Measurements from ENCODE around the gene CLHC1. TPM values are rescaled to one million over a fixed set of nuclear protein-coding genes. Genes with fewer than 3 reads are reported as not detected.
"Not testable (repeated sequence)": the region's sequence is repeated elsewhere in the genome, so short reads cannot be mapped to it uniquely, and the experiment has no call there.

CLHC1 gene
- total RNA-seq = 3.8 and 8.6 TPM in 2 replicates

GRCh38 chr2:55232084-55232862, at the start of gene CLHC1, which contains the start of gene RPS27A:
CLHC1 (minus strand) TSS chr2:55232293; CDS start chr2:55222411, 9,882 bp downstream.
RPS27A (plus strand) TSS chr2:55232688; CDS start chr2:55232825, 137 bp downstream.
- TF ChIP-seq CTCF (conservative IDR thresholded peaks at IDR 0.05; ENCODE audit: low read depth, low read length) = no peak
- DNase-seq (ENCODE audit: low read depth) = peak; percentile 96
- peak within 1 kb of the TSS; percentile 98 for H3K4me3 ChIP-seq (ENCODE audit: low read depth, low read length)

GRCh38 chr2:55280851-55281546, 48.9 kb upstream of the CLHC1 start:
- not testable (repeated sequence) for H3K4me3 ChIP-seq (ENCODE audit: low read depth, low read length); DNase-seq (ENCODE audit: low read depth)

GRCh38 chr2:55279859-55280424, 47.8 kb upstream of the CLHC1 start:
- not testable (repeated sequence) for DNase-seq (ENCODE audit: low read depth); H3K4me3 ChIP-seq (ENCODE audit: low read depth, low read length)

GRCh38 chr2:55279214-55279835, 47.2 kb upstream of the CLHC1 start:
- DNase-seq (ENCODE audit: low read depth); H3K4me3 ChIP-seq (ENCODE audit: low read depth, low read length): not testable (repeated sequence)

- H3K4me3 ChIP-seq (ENCODE audit: low read depth, low read length) = no peak overlapping the region
- DNase-seq (ENCODE audit: low read depth) = no peak
- TF ChIP-seq CTCF (conservative IDR thresholded peaks at IDR 0.05; ENCODE audit: low read depth, low read length) = no peak
Measured at GRCh38 chr2:55277310-55277709, 45.2 kb upstream of the CLHC1 start.

- not testable (repeated sequence) for H3K4me3 ChIP-seq (ENCODE audit: low read depth, low read length); DNase-seq (ENCODE audit: low read depth)
Measured at GRCh38 chr2:55274346-55274745, 42.3 kb upstream of the CLHC1 start.

GRCh38 chr2:55269645-55269990, 37.5 kb upstream of the CLHC1 start:
- H3K4me3 ChIP-seq (ENCODE audit: low read depth, low read length) = peak overlapping the region; percentile 96
- no peak for TF ChIP-seq CTCF (conservative IDR thresholded peaks at IDR 0.05; ENCODE audit: low read depth, low read length)
- DNase-seq (ENCODE audit: low read depth) = no peak

GRCh38 chr2:55268907-55269644, 37.0 kb upstream of the CLHC1 start, which contains the start of gene MTIF2:
MTIF2 (minus strand) TSS chr2:55269231; CDS start chr2:55263858, 5,373 bp downstream.
- H3K4me3 ChIP-seq (ENCODE audit: low read depth, low read length) = peak within 1 kb of the TSS; percentile 96
- peak; percentile 62 for DNase-seq (ENCODE audit: low read depth)
- TF ChIP-seq CTCF (conservative IDR thresholded peaks at IDR 0.05; ENCODE audit: low read depth, low read length) = no peak
